Smooth muscle cell of the pulmonary artery (primary cell): ENCODE data around the gene CALD1. TPM values are rescaled to one million over a fixed set of nuclear protein-coding genes. Genes with fewer than 3 reads are reported as not detected.

Experiments used
- total RNA-seq: library from RNA; depleted of rRNA; stranded (reverse); fragments of >200 nt; gene quantifications from 2 replicates; pipeline ENCODE4 v1.2.3, GENCODE V29; 2014

CALD1 gene
- 684 and 1,071 TPM in 2 replicates for total RNA-seq

DNA sequence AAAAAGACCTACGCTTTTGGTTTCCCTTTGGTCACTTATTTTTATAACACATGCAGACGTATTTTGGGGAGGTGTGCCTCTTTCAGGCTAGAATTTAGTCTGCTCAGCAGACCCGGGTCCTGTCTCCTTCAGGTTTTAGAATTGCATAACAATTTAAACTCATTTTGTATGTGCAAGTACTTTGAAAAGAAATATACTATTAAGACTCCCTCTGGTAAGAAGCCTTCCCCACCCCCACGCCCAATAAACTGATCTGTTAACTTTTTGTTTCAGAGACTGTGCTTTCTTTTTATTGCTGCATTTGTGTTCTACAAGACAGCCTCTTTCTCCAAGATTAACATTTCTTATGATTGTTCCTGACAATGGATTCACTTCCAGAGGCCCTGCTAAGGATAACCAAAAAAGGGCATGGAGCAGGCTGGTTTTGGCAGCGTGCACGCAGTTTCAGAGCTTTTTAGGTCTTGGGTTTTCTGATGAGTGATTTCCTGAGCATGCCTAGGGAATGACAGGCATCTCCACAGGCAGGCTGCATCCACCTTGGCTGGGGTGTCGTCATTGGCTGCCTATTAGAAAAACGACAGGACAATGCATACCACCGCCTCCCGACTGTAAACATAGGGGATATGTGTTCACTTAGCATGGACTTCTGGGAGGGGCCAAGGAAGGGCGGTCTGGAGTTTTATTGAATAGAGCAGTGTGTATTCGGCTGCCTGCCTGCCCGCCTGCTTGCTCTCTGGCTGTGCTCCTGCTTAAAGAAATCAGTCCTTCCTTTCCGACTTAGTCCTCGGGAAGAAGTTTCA is at the start of gene CALD1:
Gene CALD1 (plus strand): TSS at position 694 of the 800 bp plus-strand sequence. CDS start 88,100 bp downstream, outside the sequence.

GRCh38 chr7:134986363-134987251 is 207.2 kb downstream of the CALD1 start, which contains the start of gene AGBL3:
AGBL3 (plus strand) TSS chr7:134986508; CDS start chr7:134987934, 1,426 bp downstream.

Other genes starting within 250 kb of the CALD1 start
- gene AKR1B15, start 230.5 kb upstream of the CALD1 start, total RNA-seq, result 0.07 TPM in 1 of 2 replicates, not detected in the other
- gene BPGM, start 132.8 kb upstream of the CALD1 start, total RNA-seq, result 36.8 and 37.9 TPM in 2 replicates
- 0.66 and 0.91 TPM in 2 replicates for gene AGBL3, start 206.9 kb downstream of the CALD1 start, total RNA-seq